Heart left ventricle (tissue), 16 donors: ENCODE data around the gene ARRB1. TPM values are rescaled to one million over a fixed set of nuclear protein-coding genes. Genes with fewer than 3 reads are reported as not detected.

Experiments used
- ATAC-seq, 4 donors: fragments of 200-7000 bp; cut with Tn5 transposase; one replicate each; pipeline ENCODE4 v1.9.1; 2020 to 2022; ENCODE audit warnings: moderate library complexity in 4 of 4, mild to moderate bottlenecking in 3 of 4, moderate number of reproducible peaks in 1 of 4
- DNase-seq, 5 donors: peaks; one replicate each; pipeline ENCODE4 v3.0.0-alpha.2; 2020
- H3K27ac ChIP-seq, 12 donors: fragments of 200-600 bp; sonication (generic) in 4 of 12; one replicate each; pipeline versions ENCODE4 v1.5.0 to v1.8.0; 2016 to 2022; ENCODE audit warnings: mild to moderate bottlenecking in 2 of 12
- H3K27me3 ChIP-seq, 9 donors: fragments of 200-600 bp; sonication (generic) in 2 of 9; one replicate each; pipeline versions ENCODE4 v1.5.1 to v1.8.0; 2016 to 2022; ENCODE audit warnings: mild to moderate bottlenecking in 3 of 9
- H3K36me3 ChIP-seq, 9 donors: fragments of 200-600 bp; sonication (generic) in 2 of 9; one replicate each; pipeline versions ENCODE4 v1.5.0 to v1.8.0; 2018 to 2022; ENCODE audit warnings: mild to moderate bottlenecking in 2 of 9
- H3K4me1 ChIP-seq, 12 donors: fragments of 200-600 bp; sonication (generic) in 4 of 12; one replicate each; pipeline versions ENCODE4 v1.5.0 to v1.8.0; 2016 to 2022; ENCODE audit warnings: mild to moderate bottlenecking in 3 of 12
- H3K4me3 ChIP-seq, 12 donors: fragments of 200-600 bp; sonication (generic) in 4 of 12; one replicate each; pipeline versions ENCODE4 v1.5.0 to v1.8.0; 2017 to 2022; ENCODE audit warnings: mild to moderate bottlenecking in 9 of 12, moderate library complexity in 4 of 12
- H3K9me3 ChIP-seq, 12 donors: fragments of 200-600 bp; sonication (generic) in 4 of 12; one replicate each; pipeline versions ENCODE4 v1.5.0 to v1.8.0; 2016 to 2022; ENCODE audit warnings: mild to moderate bottlenecking in 1 of 12
- POLR2A ChIP-seq, 2 donors: fragments of 450-650 bp; IDR thresholded peaks; one replicate each; pipeline ENCODE4 v1.6.1; 2017; ENCODE audit warnings: antibody characterized with exemption in 2 of 2, mild to moderate bottlenecking in 2 of 2, moderate library complexity in 2 of 2
- WGBS, 4 donors: extraction: QIAGEN DNeasy Blood & Tissue Kit in 2 of 4; methylation state at CpG; one replicate each; pipeline versions ENCODE4 v1.1.5 to v1.1.7; 2013 to 2018; 5-methylcytosine and 5-hydroxymethylcytosine counted together
- intact Hi-C, 10 donors: fragments of 100-400 bp; cut with DNase I; formaldehyde crosslinking; loops; one replicate each; pipeline versions ENCODE4 v1.11.1 to v1.14.2; 2022
- polyA plus RNA-seq, 2 donors: library from polyadenylated mRNA; stranded (reverse); fragments of 200-250 nt; gene quantifications; one replicate each; pipeline ENCODE4 v1.2.3, GENCODE V29; 2013
- total RNA-seq, 9 donors: library from RNA; depleted of rRNA in 2 of 9; stranded (reverse); fragments of >200 nt in 2 of 9; fragmentation: NEBNext Ultra II Directional in 3 of 9; extraction: Animal tissue kit (Norgen Biotek cat#: 25700) in 3 of 9; gene quantifications; one replicate each; pipeline versions ENCODE4 v1.1.0 to v1.2.4, GENCODE V29; 2016 to 2023
- TF ChIP-seq, protein P1 (sequence below), 12 donors: fragments of 200-600 bp; sonication (generic) in 4 of 12; IDR thresholded peaks; one replicate each; pipeline versions ENCODE4 v1.5.0 to v1.8.0; 2018 to 2022; ENCODE audit warnings: antibody characterized with exemption in 12 of 12, mild to moderate bottlenecking in 5 of 12
- donor health status: ischemic (EF 13 %, LVEDD 7.1; RV severe dilation, severe dysfunction).
- donor health status: healthy with polysubstance abuse.
- donor health status: DM: no; HTN: yes; CAD: no.
- donor health status: DM: no; HTN: no; CAD: no.
- donor health status: ischemic (EF 25% LVEDD 6.9; RV normal size, moderate dysfunction).
- donor health status: ischemic (EF 25% LVEDD 5.7; RV mildly dilated, moderate dysfunction).
- donor health status: healthy.
- donor health status: DM: yes; HTN: yes; CAD: no.
- donor health status: ischemic (EF 35%, LVEDD 5.7; RV mildly dilated, moderate dysfunction).
- donor health status: nonischemic (EF 11% LVEDD 7.7; RV severe dilation, severe dysfunction).
- donor health status: DM: yes; HTN: yes; CAD: no.
- donor health status: PGD.
- donor health status: ischemic (EF 29% LVEDD 5.4; RV normal size, mild dysfunction).
- donor health status: nonischemic (EF 23%, LVEDD 6.1; RV moderate dilation, normal function).

ARRB1 gene
- total and polyA plus RNA-seq, 11 donors: 7.9 to 58.9 (median 25.4) TPM

- Histone ChIP-seq H3K4me1 (peaks cover 0 to 7% (median 0%) of the 10 kb centered on the region in 12 donors), H3K27me3 (no peaks in the 10 kb centered on the region), H3K36me3 (peaks cover 0 to 91% (median 66%) of the 10 kb centered on the region in 9 donors), H3K27ac (no peak overlapping the region), H3K9me3 (no peaks in the 10 kb centered on the region), H3K4me3 (no peak overlapping the region)
- no peak for TF ChIP-seq POLR2A (IDR thresholded peaks at IDR 0.05)
- TF ChIP-seq, protein P1, sequence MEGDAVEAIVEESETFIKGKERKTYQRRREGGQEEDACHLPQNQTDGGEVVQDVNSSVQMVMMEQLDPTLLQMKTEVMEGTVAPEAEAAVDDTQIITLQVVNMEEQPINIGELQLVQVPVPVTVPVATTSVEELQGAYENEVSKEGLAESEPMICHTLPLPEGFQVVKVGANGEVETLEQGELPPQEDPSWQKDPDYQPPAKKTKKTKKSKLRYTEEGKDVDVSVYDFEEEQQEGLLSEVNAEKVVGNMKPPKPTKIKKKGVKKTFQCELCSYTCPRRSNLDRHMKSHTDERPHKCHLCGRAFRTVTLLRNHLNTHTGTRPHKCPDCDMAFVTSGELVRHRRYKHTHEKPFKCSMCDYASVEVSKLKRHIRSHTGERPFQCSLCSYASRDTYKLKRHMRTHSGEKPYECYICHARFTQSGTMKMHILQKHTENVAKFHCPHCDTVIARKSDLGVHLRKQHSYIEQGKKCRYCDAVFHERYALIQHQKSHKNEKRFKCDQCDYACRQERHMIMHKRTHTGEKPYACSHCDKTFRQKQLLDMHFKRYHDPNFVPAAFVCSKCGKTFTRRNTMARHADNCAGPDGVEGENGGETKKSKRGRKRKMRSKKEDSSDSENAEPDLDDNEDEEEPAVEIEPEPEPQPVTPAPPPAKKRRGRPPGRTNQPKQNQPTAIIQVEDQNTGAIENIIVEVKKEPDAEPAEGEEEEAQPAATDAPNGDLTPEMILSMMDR (IDR thresholded peaks at IDR 0.05): no peak
- DNase-seq: peak in 2 of 5 donors; percentile 2 to 5
- ATAC-seq: no peak
- intact Hi-C loops: no loop called here
- WGBS, 4 donors: 94 to 100% (median 95%) methylated on average over 3 to 4 of the region's 4 CpGs
Measured at GRCh38 chr11:75269367-75269660, 82.1 kb downstream of the ARRB1 start.

- H3K4me3 ChIP-seq: no peak overlapping the region
- H3K9me3 ChIP-seq: no peaks in the 10 kb centered on the region
- 90 to 95% (median 93%) methylated on average over 20 to 25 of the region's 25 CpGs for WGBS, 4 donors
- intact Hi-C loops: no loop called here
- peaks cover 0 to 10% (median 0%) of the 10 kb centered on the region in 12 donors for H3K4me1 ChIP-seq
- H3K27me3 ChIP-seq: no peaks in the 10 kb centered on the region
- peaks cover 0 to 85% (median 61%) of the 10 kb centered on the region in 9 donors for H3K36me3 ChIP-seq
- DNase-seq: peak in 2 of 5 donors; percentile 17 to 31
- no peak overlapping the region for H3K27ac ChIP-seq
- TF ChIP-seq POLR2A (IDR thresholded peaks at IDR 0.05): no peak
- TF ChIP-seq, protein P1 (IDR thresholded peaks at IDR 0.05): no peak
- ATAC-seq: no peak
Measured at GRCh38 chr11:75268626-75269366, 82.7 kb downstream of the ARRB1 start.

GRCh38 chr11:75267171-75267970 is 84.1 kb downstream of the ARRB1 start:
- intact Hi-C loops: no loop called here
- Histone ChIP-seq H3K4me1 (peaks cover 0 to 23% (median 1%) of the 10 kb centered on the region in 12 donors), H3K27me3 (no peaks in the 10 kb centered on the region), H3K4me3 (no peak overlapping the region), H3K9me3 (no peaks in the 10 kb centered on the region), H3K36me3 (peaks cover 0 to 71% (median 48%) of the 10 kb centered on the region in 9 donors), H3K27ac (no peak overlapping the region)
- 81 to 85% (median 84%) methylated on average over 27 of the region's 27 CpGs for WGBS, 4 donors
- peak in 1 of 5 donors; percentile 17 for DNase-seq
- no peak for TF ChIP-seq POLR2A (IDR thresholded peaks at IDR 0.05)
- TF ChIP-seq, protein P1 (IDR thresholded peaks at IDR 0.05): no peak
- ATAC-seq: no peak
